HG03442 (cell line): ENCODE measurements around the gene TEX29.

Experiments
- ATAC-seq: cut with Tn5 transposase; IDR thresholded peaks from one replicate; pipeline ENCODE4 v1.9.1; 2021; ENCODE audit warnings: mild to moderate bottlenecking, moderate library complexity; ENCODE audit not compliant: unreplicated experiment

The TEX29 gene

DNA sequence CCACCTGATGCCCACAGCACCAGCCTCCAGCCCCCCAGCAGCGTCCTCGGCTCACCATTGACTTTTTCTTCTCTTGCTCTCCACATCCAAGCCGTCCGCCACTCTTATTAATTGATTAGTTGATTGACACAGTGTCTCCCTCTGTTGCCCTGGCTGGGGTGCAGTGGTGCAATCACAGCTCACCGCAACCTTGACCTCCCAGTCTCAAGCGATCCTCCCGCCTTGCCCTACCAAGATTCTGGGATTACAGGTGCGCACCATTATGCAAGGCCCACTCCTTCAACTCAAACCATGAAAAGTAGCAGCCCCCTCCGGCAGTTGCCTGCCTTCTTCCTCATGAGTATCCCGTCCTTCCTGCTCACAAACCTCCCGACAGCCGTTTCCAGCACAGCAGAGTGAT lies 921 bp upstream of the TEX29 start:
- no peak for ATAC-seq

DNA sequence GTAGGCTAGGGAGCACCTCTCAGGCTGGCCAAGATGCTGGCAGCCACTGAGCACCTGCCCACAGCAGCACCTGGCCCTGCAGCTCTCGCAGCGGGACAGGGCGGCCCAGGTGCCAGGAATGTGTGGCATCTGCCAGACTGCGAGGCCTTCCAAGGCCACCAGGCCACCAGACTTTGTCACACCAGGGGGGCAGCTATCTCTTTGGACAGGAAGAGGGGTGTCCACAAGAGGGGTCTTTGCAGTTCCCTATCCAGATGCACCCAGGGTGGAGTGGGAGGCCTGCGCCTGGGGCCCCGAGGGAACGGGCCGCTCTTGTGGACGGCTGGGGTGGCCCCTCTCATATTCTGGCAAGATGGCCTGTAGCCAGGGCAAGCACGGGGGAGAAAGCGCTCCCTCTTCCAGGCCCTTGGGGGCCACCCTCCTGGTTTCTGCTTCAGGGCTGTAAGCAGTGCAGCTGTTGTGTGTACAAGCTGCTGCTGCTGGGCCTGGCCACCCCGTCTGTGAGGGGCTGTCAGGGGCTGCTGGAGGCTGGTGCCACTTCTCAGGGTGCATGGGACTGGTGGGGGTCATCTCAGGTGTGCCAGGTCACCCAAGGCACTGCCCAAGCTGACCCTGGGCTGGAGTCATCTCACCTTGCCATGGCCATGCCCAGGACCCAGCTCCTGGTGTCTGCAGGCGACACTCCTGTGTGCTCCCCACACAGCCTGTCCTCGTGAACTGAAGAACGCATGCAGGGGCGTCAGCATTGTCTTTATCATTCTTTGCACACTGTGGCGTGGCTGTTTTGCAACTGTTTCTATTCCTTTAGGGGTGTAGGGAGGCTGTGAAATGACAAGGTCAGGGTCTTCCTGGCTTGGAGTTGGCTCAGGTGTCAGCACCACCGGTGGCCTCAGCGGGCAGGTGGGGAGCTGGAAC lies 1.8 kb downstream of the TEX29 start:
- no peak for ATAC-seq

DNA sequence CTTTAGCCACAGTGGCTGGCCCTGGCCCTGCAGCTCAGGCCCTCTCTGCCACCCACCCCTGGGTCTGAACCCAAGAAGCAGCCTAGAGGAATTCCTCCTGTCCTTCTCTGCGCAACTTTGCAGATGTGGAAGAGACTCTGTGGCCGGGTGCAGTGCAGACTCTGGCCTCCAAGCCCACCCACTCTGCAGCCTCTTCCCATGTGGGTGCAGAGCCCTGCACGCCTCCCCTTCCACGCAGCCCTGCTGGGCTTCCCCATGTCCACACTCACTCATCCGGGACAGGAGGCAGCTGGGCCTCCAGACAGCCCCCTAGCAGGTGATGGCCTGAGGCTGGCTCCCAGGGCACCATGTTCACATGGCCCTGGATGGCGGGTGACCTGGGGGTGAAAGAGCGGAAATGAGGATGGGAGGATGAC lies 2.5 kb downstream of the TEX29 start:
- no peak for ATAC-seq

DNA sequence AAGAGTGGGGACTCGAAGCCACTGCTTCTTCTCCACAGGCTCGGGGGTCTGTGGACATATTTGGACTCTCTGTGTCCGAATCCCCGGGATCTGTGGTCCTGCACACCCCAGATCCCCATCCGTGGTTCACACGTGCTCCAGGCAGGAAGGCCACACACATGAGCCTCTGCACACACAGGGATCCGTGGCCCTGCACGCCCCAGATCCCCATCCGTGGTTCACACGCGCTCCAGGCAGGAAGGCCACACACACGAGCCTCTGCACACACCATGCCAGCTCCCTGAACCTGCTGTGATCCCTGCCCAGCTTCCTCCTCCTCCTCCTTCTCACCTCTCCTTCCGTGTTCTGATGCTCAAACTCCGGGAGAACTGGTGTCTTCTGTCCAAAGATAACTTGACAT lies 3.1 kb downstream of the TEX29 start:
- no peak for ATAC-seq

DNA sequence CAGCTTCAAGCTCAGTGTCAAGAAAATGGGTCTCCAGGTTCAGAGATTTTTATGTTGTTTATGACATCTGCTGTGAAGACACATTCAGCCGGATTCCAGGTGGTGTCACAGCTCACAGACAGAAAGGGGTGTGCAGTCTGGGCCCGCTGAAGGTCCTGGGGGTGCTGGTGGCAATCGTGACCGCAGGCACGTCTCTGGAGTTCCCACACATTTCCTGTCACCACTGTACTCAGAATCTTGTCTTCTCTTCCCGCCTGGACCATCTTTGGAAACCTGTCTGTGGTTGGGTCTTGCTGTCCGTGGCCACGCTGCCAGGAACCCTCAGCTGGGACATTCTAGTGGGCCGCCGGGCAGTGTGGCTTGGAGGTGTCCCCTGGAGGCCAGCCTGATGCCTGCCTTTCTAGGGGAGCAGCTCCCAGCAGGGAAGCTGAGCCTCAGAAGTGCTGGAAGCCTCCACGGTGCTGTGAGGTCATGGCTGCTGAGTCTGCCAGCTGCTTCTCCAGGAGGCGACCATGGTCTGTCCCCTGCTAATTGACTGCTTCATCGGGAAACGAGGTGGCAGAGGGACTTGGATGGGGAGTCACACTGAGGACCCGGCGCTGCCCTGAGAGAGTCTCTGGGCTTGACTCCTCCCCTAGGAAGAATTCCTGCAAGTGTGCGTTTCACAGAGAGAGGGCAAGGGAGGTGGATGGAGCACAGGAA lies 3.7 kb downstream of the TEX29 start:
- ATAC-seq, result no peak

DNA sequence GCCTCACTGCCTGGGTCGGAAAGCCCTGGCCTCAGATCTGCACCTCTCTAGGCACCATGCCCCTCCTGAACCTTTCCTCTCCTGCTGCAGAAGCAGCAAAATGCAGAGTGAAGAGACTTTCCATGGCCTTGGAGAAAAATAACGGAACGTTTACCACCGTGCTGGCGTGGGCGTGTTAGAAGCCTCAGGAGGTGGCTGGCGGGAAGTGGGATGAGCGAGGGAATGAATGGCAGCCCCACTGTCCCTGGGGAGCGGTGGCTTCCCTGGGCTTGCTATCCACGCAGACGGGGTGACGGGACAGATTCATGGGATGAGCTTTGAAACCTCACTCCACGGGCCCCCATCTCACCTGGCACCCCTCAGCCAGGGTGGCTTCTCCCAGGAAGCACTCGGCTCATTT lies 4.3 kb downstream of the TEX29 start:
- ATAC-seq, result no peak

DNA sequence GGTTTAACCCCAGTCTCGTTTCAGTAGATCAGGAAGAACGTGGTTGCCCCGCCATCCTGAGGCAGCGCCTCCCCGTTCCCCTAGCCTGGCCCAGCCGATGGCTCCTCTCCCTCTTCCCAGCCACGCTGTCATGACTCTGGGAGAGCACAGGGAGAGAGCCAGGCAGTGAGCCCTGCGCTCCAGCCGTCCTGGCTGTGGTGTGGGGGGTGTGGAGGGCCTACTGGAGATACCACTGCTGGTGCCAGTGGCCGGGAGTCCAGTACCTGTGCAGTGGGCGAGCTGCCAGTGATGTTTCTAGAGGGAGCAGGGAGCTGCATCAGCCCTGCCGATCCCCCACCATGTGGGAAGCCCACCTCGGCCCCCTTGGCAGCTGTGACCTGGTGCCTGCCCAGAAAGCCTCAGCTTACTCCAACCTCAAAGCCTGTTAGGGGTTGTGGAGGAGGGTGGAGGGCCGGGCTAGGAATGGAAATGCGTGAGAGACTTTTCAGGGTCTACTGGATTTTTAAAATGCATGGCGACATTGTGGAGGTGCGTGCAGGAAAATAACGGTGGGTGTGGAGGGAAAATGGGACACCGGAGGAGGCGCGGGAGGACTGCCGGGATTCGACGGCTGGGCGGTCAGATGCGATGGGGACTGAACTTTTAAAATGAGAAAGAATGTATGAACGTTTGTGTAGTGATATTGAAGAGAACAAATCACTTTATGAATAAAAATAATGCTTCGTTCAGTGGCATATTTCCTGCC lies 4.9 kb downstream of the TEX29 start:
- ATAC-seq, result no peak

DNA sequence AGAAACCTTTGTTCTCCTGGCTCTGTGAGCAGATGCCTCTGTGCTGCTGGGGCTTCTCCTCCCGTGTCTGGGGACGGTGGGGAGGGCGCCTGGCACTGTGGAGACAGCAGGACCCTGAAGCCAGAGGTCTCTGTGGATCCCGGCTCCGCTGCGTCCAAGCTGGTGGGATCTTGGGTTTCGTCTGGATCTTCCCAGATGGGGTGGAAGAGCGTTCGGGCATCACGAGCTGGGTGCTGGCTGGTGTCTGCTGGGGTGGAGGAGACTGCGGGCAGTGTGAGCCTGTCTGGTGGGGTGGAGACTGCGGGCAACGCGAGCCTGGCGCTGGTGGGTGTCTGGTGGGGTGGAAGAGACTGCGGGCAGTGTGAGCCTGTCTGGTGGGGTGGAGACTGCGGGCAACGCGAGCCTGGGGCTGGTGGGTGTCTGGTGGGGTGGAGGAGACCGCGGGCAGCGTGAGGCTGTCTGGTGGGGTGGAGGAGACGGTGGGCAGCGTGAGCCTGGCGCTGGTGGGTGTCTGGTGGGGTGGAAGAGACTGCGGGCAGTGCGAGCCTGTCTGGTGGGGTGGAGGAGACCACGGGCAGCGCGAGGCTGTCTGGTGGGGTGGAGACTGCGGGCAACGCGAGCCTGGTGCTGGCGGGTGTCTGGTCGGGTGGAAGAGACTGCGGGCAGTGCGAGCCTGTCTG lies 5.6 kb downstream of the TEX29 start:
- no peak for ATAC-seq

DNA sequence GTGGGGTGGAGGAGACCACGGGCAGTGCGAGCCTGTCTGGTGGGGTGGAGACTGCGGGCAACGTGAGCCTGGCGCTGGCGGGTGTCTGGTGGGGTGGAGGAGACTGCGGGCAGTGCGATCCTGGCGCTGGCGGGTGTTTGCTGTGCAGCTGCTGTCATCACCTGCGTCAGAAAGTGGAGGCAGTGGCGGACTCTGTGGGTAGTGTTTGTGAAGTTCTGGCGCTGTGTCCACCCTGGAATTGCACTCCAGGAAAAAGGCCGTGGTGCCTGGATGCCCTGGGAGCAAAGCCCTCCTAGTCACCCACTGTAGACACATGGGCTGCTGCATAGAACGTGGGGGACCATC lies 6.2 kb downstream of the TEX29 start:
- ATAC-seq, result no peak

DNA sequence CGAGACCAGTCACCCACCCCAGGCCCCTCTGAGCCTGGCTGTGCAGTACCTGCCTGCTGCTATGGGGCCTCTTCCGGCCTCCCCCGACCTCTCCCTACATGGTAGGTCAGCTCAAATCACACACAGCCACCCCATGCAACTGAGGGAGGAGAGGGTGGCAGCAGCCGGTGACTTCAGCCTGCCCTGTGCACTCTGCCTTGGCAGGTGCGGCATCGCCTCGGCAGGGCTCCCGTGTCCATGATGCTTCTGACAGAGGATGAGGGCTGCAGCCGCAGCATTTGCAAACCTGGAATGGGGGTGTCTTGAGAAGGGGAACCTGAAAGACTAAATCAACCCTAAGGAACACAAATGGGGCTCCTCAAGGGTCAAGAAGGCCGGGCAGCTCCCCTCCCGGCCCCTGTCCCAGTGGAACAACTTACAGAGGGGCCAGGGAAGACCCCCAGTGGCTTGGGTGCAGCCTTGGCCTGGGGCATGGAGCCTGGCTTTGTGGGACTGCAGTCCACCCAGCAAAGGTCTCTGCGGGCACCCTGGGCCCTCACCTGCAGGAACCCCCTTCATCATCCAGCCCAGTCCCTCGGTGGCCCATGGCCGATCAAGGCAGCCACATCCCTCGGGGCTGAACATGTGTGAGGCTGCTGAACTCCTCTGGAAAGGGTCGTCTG lies 6.7 kb downstream of the TEX29 start:
- no peak for ATAC-seq

DNA sequence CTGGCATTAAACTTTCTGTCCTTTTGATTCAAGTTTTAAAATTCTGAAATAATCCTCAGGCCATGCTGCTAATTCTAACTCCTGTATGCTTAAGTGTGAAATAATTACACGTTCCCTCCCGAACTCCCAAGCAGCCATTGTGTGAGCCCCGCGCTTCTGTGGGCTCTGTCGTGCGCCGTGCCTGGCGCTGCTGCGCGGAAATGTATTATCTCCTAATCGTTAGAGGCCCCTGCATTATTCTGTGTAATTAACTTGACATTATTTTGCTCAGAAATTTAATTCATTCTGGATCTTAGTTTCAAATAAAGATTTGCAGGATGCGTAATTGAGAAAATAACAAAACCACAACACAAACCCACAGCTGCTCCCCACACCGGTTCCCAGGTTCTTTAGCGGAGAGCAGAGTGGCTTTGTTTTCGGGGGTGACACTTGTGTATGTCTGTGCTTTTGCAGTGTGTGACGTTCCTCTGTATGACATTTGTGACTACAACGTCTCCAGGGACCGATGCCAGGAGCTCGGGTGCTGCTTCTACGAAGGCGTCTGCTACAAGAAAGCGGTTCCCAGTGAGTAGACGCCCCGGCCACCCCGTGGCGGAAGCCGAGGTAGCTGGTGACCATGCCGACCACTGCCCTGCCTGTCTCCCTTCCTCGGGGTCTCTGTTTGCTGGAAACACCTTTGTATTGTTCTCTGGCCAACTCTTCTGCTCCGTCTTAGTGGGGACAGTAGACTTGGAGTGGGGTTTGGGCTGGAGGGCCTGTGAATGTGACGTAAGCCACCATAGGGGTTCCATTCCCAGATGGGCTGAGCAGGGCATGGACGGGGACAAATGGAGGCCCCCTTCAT lies 7.5 kb downstream of the TEX29 start:
- ATAC-seq, result no peak

DNA sequence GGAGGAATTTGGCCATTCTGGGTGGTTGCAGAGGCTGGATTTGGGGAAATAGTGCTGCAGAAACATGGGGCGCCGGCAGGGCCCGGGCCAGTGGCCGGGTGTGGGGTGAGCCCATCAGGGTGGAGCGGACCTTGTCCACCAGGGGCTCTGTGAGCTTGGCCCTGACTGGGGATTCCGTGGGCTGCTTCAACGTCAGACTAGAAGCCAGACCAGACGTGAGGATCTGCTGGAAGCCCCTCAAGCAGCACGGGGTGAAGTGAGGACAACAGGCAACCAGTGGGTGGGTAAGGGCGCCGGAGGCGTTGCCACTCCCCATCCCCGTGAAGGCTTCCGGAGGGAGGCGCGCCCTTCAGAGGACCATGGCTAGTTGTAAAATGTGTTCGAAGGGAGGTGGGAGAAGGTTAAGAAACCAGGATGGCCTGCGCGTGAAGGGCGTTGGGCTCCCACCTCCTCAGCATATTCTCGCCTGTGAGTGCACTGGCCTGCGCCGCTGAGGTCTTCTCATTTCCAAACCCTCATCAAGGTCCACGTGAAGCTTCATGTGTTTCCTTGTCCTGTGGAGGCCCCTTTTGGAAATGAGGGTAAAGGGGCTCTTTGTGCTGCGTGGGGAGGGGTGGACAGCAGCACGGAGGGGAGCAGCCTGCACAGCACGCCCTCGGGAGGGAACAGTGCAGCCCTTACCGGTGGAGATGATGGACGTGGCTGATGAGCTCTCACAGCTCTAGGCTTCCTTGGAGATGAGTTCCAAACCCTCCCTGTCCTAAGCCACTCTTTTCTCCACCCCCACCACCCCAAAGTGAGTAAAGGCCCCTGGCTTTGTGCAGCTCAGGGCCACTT lies 8.3 kb downstream of the TEX29 start:
- ATAC-seq, result no peak

DNA sequence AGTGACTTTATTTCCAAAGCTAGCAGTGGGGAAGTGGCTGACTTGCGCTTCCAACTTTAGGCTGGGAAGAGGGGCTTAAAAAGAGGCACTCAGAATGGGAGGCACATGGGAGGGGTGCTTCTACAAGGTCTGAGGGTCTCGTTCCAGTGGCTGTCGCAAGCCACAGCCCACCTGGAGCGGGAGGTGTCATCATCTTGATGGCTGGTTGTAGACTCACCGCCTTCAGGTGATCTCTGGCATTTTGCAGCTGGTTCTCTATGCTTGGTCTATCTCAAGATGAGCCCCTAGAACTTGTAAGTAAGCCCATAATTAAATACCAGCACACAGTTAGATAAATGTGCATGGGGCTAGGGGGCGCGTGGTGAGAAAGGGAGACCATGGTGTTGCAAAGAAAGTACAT lies 9.2 kb downstream of the TEX29 start:
- no peak for ATAC-seq

DNA sequence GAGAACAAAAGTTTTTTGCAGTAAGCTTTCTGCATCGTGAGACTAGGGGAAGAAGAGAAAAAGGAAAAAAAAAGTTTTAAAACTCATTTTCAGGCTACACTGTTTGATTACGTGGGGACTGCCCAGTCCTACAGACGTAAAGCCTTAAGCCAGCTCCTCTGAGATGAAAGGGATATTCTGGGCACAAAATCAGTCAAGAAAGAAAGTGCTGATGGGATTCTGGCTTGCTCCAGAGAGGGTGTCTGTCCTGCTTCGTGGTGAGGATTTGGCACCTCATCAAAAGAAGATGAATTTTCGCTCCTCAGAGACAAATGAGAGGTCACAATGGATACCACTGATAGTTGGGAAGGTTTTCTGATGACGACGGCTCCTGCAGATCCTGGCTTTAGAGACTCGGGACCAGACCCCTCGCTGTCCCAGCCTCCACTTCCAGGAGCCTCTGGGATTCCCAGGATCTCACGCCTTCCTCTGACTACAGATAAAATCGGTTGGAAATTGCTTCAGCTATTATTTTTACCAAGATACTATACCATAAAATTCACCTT lies 9.7 kb downstream of the TEX29 start:
- no peak for ATAC-seq

DNA sequence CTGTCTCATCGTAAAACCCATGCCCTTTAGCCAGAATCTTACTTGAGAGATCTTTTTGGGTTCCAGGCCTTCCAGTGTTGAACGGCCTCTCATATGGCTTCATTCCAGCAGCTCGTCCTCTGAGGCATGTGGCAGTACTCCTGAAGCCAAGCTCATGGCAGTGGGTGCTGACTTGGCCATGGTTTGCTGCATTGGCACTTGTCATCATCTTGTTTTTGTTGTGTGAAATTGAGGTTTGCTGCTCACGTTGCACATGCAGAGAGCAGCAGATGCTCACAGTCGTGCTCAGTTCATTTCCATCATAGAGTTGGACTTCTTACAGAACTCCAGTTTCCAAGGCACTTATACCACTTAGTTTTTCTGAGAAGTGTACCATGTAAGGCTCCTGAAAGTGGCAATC lies 14.9 kb downstream of the TEX29 start:
- ATAC-seq, result no peak

DNA sequence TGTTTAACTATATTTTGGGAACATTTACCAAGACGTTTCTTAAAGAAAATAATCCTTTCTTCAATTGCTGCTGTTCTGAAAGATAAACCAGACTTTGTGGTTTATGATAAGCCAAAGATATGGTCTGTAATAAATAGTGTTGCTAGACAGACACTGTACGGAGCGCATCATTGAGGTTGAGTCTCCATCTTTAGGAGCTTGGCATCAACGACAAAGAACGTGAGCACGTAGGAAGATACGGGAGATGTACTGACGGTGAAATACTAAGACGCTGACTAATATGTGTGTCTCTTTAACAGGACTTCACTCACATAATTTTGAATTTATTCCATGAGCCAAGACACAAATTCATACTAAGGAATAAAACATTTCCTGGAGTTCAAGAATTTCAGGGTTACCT lies 16.2 kb downstream of the TEX29 start:
- no peak for ATAC-seq

DNA sequence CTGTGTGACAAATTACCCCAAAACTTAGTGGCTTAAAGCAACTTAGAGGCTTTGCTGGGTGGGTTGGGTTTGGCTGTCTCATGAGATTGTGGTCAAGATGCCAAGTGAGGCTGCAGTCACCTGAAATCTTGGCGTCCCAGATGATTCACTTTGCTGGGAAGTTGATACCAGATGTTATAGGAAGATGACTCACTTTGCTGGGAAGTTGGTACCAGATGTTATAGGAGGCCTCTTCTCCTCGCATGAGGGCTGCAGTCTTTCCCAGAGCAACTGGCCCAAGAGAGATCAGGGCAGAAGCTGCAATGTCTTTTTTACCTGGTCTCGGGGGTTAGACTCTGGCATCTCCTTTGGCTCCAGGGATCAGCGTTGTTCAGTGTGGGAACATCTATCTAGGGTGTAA lies 16.8 kb downstream of the TEX29 start:
- no peak for ATAC-seq

DNA sequence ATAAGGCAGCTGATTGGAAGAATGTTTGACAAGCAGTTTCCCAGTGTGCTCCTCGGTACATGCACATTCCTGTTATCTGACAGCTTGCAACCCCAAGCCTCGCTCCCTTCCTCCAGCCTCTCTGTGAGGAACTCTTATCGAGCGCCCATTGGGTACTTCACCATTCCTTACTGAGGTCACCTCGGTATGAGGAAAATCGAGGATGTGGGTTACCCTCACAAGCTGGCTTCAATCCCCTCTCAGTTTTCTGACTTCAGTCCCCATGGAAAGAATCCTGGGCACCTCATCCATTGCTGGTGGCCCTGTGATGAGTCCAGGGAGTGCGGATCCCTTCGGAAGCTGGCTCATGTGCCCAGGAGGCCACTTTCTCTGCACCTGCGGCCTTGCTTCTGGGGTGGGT lies 17.3 kb downstream of the TEX29 start:
- no peak for ATAC-seq

DNA sequence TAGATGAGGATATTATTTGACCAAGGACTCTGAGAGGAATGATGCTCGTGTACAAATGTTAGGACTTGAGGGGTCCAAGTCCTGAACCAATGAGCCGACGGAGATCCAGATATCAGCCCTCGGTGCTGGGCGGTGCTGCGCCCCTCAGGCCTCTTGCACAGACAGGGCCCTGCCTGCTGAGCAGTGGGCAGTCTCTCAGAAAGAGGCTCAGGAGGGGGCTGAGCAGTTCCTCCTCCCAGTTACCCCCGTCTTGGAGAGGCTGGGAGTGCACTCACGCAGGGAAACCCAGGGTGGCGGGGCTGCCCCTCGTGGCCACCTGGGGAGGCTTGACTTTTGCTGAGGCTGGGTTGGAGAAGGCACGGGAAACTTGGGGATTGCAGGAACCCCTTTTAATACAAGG lies 18.4 kb downstream of the TEX29 start:
- no peak for ATAC-seq
